CD4-positive, alpha-beta T cell treated with Interferon gamma for 1 hour (primary cell): ENCODE data around the gene AP1AR.
A peak's percentile ranks its signal among the peaks of the same experiment; 100 is the strongest.
"Not testable (repeated sequence)": the region's sequence is repeated elsewhere in the genome, so short reads cannot be mapped to it uniquely, and the experiment has no call there.

Experiments used
- DNase-seq: peaks from one replicate; pipeline ENCODE4 v3.0.0-alpha.2; 2020

AP1AR gene

GRCh38 chr4:112279025-112279881 is 47.7 kb downstream of the AP1AR start:
- peak; percentile 40 for DNase-seq

- DNase-seq: no peak
These were observed 48.3 kb downstream of the AP1AR start for GRCh38 chr4:112279882-112280315.

GRCh38 chr4:112280386-112281056 is 48.9 kb downstream of the AP1AR start:
- DNase-seq: no peak

GRCh38 chr4:112281895-112282398 is 50.4 kb downstream of the AP1AR start:
- not testable (repeated sequence) for DNase-seq

GRCh38 chr4:112282860-112283667 is 51.5 kb downstream of the AP1AR start:
- DNase-seq: no peak

GRCh38 chr4:112284166-112284565 is 52.6 kb downstream of the AP1AR start:
- DNase-seq: no peak

- DNase-seq: no peak
These were observed 53.2 kb downstream of the AP1AR start for GRCh38 chr4:112284662-112285411.

- peak; percentile 34 for DNase-seq
These were observed 55.8 kb downstream of the AP1AR start for GRCh38 chr4:112287258-112287989.

- DNase-seq: peak; percentile 28
These were observed 56.9 kb downstream of the AP1AR start for GRCh38 chr4:112288455-112288854.

GRCh38 chr4:112289407-112290253 is 58.0 kb downstream of the AP1AR start:
- DNase-seq: no peak

- DNase-seq: no peak
These were observed 58.8 kb downstream of the AP1AR start for GRCh38 chr4:112290341-112290740.

- no peak for DNase-seq
These were observed 65.6 kb downstream of the AP1AR start, which contains the start of gene ALPK1 for GRCh38 chr4:112296949-112297880. Gene ALPK1, plus strand, starts transcription at chr4:112297369.

- no peak for DNase-seq
These were observed 68.1 kb downstream of the AP1AR start for GRCh38 chr4:112299721-112300120.

GRCh38 chr4:112302320-112303274 is 71.0 kb downstream of the AP1AR start:
- DNase-seq: no peak

GRCh38 chr4:112305477-112305876 is 73.9 kb downstream of the AP1AR start:
- DNase-seq: not testable (repeated sequence)

GRCh38 chr4:112309263-112309791 is 77.7 kb downstream of the AP1AR start:
- peak; percentile 71 for DNase-seq

- DNase-seq: no peak
These were observed 79.9 kb downstream of the AP1AR start for GRCh38 chr4:112311516-112311915.
